T-cell (primary cell): ENCODE results near the gene NT5C3A. TPM values are rescaled to one million over a fixed set of nuclear protein-coding genes. Genes with fewer than 3 reads are reported as not detected.

Source experiments
- ATAC-seq, 4 experiments: fragments of 200-7000 bp in 3 of 4; fragments of 150-1000 bp in 1 of 4; cut with Tn5 transposase; replicated peaks in 1 of 4; 1 replicate in 3 of 4; 2 replicates in 1 of 4; pipeline ENCODE4 v1.10.0; 2021; ENCODE audit warnings: moderate library complexity in 3 of 4, mild to moderate bottlenecking in 2 of 4, moderate number of reproducible peaks in 1 of 4
- CTCF ChIA-PET, 2 donors: fragments of 300-600 bp; sonication (Branson Sonifier 250); formaldehyde crosslinking; loops; one replicate each; lab custom pipeline; 2022; ENCODE audit warnings: antibody characterized with exemption in 2 of 2; lab: Charles Lee
- POLR2A ChIA-PET, 2 donors: fragments of 300-600 bp; sonication (Branson Sonifier 250); formaldehyde crosslinking; loops; one replicate each; lab custom pipeline; 2022; ENCODE audit warnings: antibody characterized with exemption in 2 of 2; lab: Charles Lee
- DNase-seq, 35 experiments: peaks; one replicate each; pipeline versions ENCODE4 v3.0.0 to v3.0.0-alpha.2; 2013 to 2023
- H3K27ac ChIP-seq: one replicate; pipeline ENCODE4 v1.5.1; 2013; ENCODE audit warnings: low read length
- H3K27me3 ChIP-seq, 2 experiments: replicated peaks in 1 of 2; 1 replicate in 1 of 2; 2 replicates in 1 of 2; pipeline versions ENCODE4 v1.6.1 to v1.7.0; 2013; ENCODE audit warnings: low read length in 1 of 2, mixed read lengths in 1 of 2; ENCODE audit not compliant: control insufficient read depth in 2 of 2, insufficient read depth in 2 of 2; ENCODE audit errors: extremely low read depth in 1 of 2
- H3K36me3 ChIP-seq, 2 donors: 1 replicate in 1 of 2; 2 replicates in 1 of 2; pipeline versions ENCODE4 v1.6.1 to v1.7.0; 2013; ENCODE audit warnings: low read length in 1 of 2; ENCODE audit not compliant: control insufficient read depth in 2 of 2, insufficient read depth in 1 of 2; ENCODE audit errors: extremely low read depth in 1 of 2
- H3K4me1 ChIP-seq, 2 experiments: 1 replicate in 1 of 2; 2 replicates in 1 of 2; pipeline versions ENCODE4 v1.6.1 to v1.7.0; 2013; ENCODE audit warnings: low read length in 2 of 2, mixed read lengths in 1 of 2; ENCODE audit not compliant: insufficient read depth in 2 of 2, control insufficient read depth in 1 of 2; ENCODE audit errors: extremely low read depth in 1 of 2
- H3K4me3 ChIP-seq, 2 donors: 1 replicate in 1 of 2; 2 replicates in 1 of 2; pipeline versions ENCODE4 v1.5.1 to v1.7.0; 2013; ENCODE audit warnings: mild to moderate bottlenecking in 2 of 2, low read length in 1 of 2, moderate library complexity in 1 of 2; ENCODE audit not compliant: control insufficient read depth in 1 of 2; ENCODE audit errors: extremely low read depth in 1 of 2
- H3K9me3 ChIP-seq: 2 replicates; pipeline ENCODE4 v1.7.0; 2013
- H3K27ac Mint-ChIP-seq, 2 donors: one replicate each; pipeline ENCODE4 v1.8.0; 2020 to 2021; ENCODE audit warnings: mild to moderate bottlenecking in 2 of 2, mixed read lengths in 2 of 2
- H3K27me3 Mint-ChIP-seq, 2 donors: one replicate each; pipeline ENCODE4 v1.8.0; 2021 to 2022; ENCODE audit warnings: mixed read lengths in 2 of 2
- H3K36me3 Mint-ChIP-seq: one replicate; pipeline ENCODE4 v1.8.0; 2021; ENCODE audit warnings: mixed read lengths
- H3K4me1 Mint-ChIP-seq, 3 donors: one replicate each; pipeline ENCODE4 v1.8.0; 2020 to 2022; ENCODE audit warnings: mixed read lengths in 3 of 3, mild to moderate bottlenecking in 1 of 3
- H3K4me3 Mint-ChIP-seq, 3 donors: one replicate each; pipeline ENCODE4 v1.8.0; 2020 to 2022; ENCODE audit warnings: mild to moderate bottlenecking in 3 of 3, mixed read lengths in 3 of 3, moderate library complexity in 3 of 3
- H3K9me3 Mint-ChIP-seq, 3 donors: one replicate each; pipeline ENCODE4 v1.8.0; 2020 to 2022; ENCODE audit warnings: mixed read lengths in 3 of 3
- WGBS: methylation state at CpG from one replicate; pipeline ENCODE4 v1.1.5; 2013; ENCODE audit warnings: missing lambda C conversion rate; ENCODE audit not compliant: insufficient coverage; 5-methylcytosine and 5-hydroxymethylcytosine counted together
- total RNA-seq, 35 experiments: library from RNA in 6 of 35; stranded (reverse) in 6 of 35; fragments of 120-200 nt in 1 of 35; gene quantifications; one replicate each; pipeline versions ENCODE4 v1.2.1 to v1.2.4 and lab custom pipeline; 2013 to 2026

NT5C3A gene
- total RNA-seq, 5 donors from 2014 or later (not counting 1 experiment from before 2014, with no cell fraction given), result 31.1 to 41.1 (median 38.0) TPM

GRCh38 chr7:33070831-33071230 lies 8.3 kb upstream of the NT5C3A start:
- Mint-ChIP-seq H3K4me1 (no peaks in the 10 kb centered on the region), H3K27ac (no peak overlapping the region), H3K9me3 (peaks cover 6 to 16% (median 15%) of the 10 kb centered on the region in 3 donors), H3K36me3 (peaks cover 3% of the 10 kb centered on the region), H3K4me3 (no peak overlapping the region), H3K27me3 (peaks cover 13 to 21% of the 10 kb centered on the region in 2 donors)
- no peak overlapping the region for H3K4me3 ChIP-seq
- H3K27me3 ChIP-seq, result peaks cover 0 to 10% of the 10 kb centered on the region in 2 experiments
- CTCF ChIA-PET, result interaction anchor here in 1 of 2 donors (0.6 kb wide), 1 partner anchor 32 kb away, joined by 3 read pairs; no protein-coding TSS in a partner anchor
- H3K9me3 ChIP-seq, result peaks cover 1% of the 10 kb centered on the region
- ATAC-seq (no peak), DNase-seq (no peak)
- no peak overlapping the region for H3K27ac ChIP-seq
- H3K4me1 ChIP-seq, result no peaks in the 10 kb centered on the region
- H3K36me3 ChIP-seq, result no peaks in the 10 kb centered on the region
- POLR2A ChIA-PET, result no interaction called here
- no CpG with 5 or more reads among the region's 6 CpGs for WGBS

DNA sequence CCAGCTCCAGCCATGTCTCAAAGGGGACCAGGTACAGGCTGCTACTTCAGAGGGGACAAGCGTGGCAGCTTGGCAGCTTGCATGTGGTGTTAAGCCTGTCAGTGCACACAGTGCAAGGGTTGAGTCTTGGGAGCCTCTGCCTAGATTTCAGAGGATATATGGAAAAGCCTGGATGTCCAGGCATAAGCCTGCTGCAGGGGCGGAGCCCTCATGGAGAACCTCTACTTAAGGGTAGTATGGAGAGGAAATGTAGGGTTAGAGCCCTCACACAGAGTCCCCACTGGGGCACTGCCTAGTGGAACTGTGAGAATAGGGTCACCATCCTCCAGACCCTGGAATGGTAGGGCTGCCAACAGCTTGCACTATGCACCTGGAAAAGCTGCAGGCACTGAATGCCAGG lies 7.7 kb upstream of the NT5C3A start:
- Histone ChIP-seq H3K9me3 (peaks cover 3% of the 10 kb centered on the region), H3K27ac (no peak overlapping the region), H3K4me3 (no peak overlapping the region), H3K27me3 (peaks cover 0 to 10% of the 10 kb centered on the region in 2 experiments), H3K4me1 (no peaks in the 10 kb centered on the region), H3K36me3 (no peaks in the 10 kb centered on the region)
- WGBS, result 89% methylated on average over 2 of the region's 2 CpGs
- ATAC-seq, result no peak
- Mint-ChIP-seq H3K27ac (no peak overlapping the region), H3K4me3 (no peak overlapping the region), H3K9me3 (peaks cover 6 to 18% (median 17%) of the 10 kb centered on the region in 3 donors), H3K4me1 (no peaks in the 10 kb centered on the region), H3K27me3 (peaks cover 13 to 22% of the 10 kb centered on the region in 2 donors), H3K36me3 (peaks cover 3% of the 10 kb centered on the region)
- ChIA-PET POLR2A (no interaction called here), CTCF (interaction anchor here in 1 of 2 donors (0.6 kb wide), 1 partner anchor 31 kb away, joined by 3 read pairs; no protein-coding TSS in a partner anchor)
- DNase-seq, result no peak

- ChIA-PET CTCF (interaction anchor here (0.7 to 1.1 kb wide), 3 partner anchors 11 to 856 kb away, joined by 3 read pairs; partner anchors contain the start of gene BBS9 (in 1 of the 2)), POLR2A (interaction anchor here in 1 of 2 donors (0.6 to 0.7 kb wide), 2 partner anchors 42 to 273 kb away, joined by 5 to 6 read pairs; no protein-coding TSS in a partner anchor)
- H3K36me3 Mint-ChIP-seq, result peaks cover 3% of the 10 kb centered on the region
- H3K27ac ChIP-seq, result no peak overlapping the region
- H3K9me3 ChIP-seq, result peaks cover 3% of the 10 kb centered on the region
- H3K27ac Mint-ChIP-seq, result no peak overlapping the region
- ATAC-seq (no peak), DNase-seq (no peak)
- no peaks in the 10 kb centered on the region for H3K36me3 ChIP-seq
- H3K9me3 Mint-ChIP-seq, result peaks cover 6 to 18% (median 17%) of the 10 kb centered on the region in 3 donors
- H3K27me3 Mint-ChIP-seq, result peaks cover 8 to 16% of the 10 kb centered on the region in 2 donors
- peaks cover 4 to 6% of the 10 kb centered on the region in 2 experiments for H3K4me1 ChIP-seq
- H3K4me1 Mint-ChIP-seq, result peaks cover 7 to 9% (median 8%) of the 10 kb centered on the region in 3 donors
- peaks cover 0 to 10% of the 10 kb centered on the region in 2 experiments for H3K27me3 ChIP-seq
- H3K4me3 ChIP-seq, result no peak overlapping the region
- H3K4me3 Mint-ChIP-seq, result no peak overlapping the region
- no CpG with 5 or more reads among the region's 1 CpG for WGBS
These were observed 5.3 kb upstream of the NT5C3A start for GRCh38 chr7:33067921-33068320.

GRCh38 chr7:33066771-33067170 lies 4.2 kb upstream of the NT5C3A start:
- Mint-ChIP-seq H3K27me3 (peaks cover 2 to 9% of the 10 kb centered on the region in 2 donors), H3K36me3 (peaks cover 3% of the 10 kb centered on the region), H3K27ac (no peak overlapping the region), H3K4me1 (peaks cover 8 to 12% (median 12%) of the 10 kb centered on the region in 3 donors), H3K9me3 (peaks cover 6 to 18% (median 17%) of the 10 kb centered on the region in 3 donors), H3K4me3 (no peak overlapping the region)
- Histone ChIP-seq H3K9me3 (peaks cover 3% of the 10 kb centered on the region), H3K4me1 (peaks cover 6 to 8% of the 10 kb centered on the region in 2 experiments), H3K27ac (no peak overlapping the region), H3K27me3 (peaks cover 0 to 7% of the 10 kb centered on the region in 2 experiments), H3K36me3 (no peaks in the 10 kb centered on the region), H3K4me3 (no peak overlapping the region)
- CTCF ChIA-PET, result no interaction called here
- ATAC-seq (no peak), DNase-seq (no peak)
- WGBS, result no CpG with 5 or more reads among the region's 1 CpG
- POLR2A ChIA-PET, result interaction anchor here in 1 of 2 donors (0.6 kb wide), 1 partner anchor 11 kb away, joined by 4 read pairs; no protein-coding TSS in a partner anchor

DNA sequence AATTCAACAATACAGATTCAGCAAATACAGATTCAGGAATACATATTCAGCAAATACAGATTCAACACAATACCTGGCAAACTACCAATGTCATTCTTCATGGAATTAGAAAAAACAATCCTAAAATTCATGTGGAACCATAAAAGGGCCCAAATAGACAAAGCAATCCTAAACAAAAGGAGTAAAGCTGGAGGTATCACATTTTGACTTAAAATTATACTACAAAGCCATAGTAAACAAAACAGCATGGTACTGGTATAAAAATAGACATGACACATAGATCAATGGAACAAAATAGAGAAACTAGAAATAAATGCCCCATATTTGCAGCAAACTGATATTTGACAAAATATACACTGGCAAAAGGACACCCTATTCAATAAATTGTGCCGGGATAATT lies 3.4 kb upstream of the NT5C3A start:
- Histone ChIP-seq H3K4me3 (no peak overlapping the region), H3K36me3 (no peaks in the 10 kb centered on the region), H3K4me1 (peaks cover 13 to 14% of the 10 kb centered on the region in 2 experiments), H3K27me3 (peaks cover 0 to 7% of the 10 kb centered on the region in 2 experiments), H3K27ac (no peak overlapping the region), H3K9me3 (peaks cover 3% of the 10 kb centered on the region)
- ChIA-PET POLR2A (interaction anchor here in 1 of 2 donors (0.8 kb wide), 1 partner anchor 26 kb away, joined by 3 read pairs; no protein-coding TSS in a partner anchor), CTCF (no interaction called here)
- ATAC-seq, result no peak
- Mint-ChIP-seq H3K27ac (no peak overlapping the region), H3K4me1 (peaks cover 15 to 18% (median 18%) of the 10 kb centered on the region in 3 donors), H3K36me3 (peaks cover 3% of the 10 kb centered on the region), H3K9me3 (peaks cover 0 to 18% (median 17%) of the 10 kb centered on the region in 3 donors), H3K27me3 (peaks cover 0 to 3% of the 10 kb centered on the region in 2 donors), H3K4me3 (no peak overlapping the region)
- no peak for DNase-seq
- WGBS, result no CpG with 5 or more reads among the region's 1 CpG

GRCh38 chr7:33062782-33063443 lies 337 bp upstream of the NT5C3A start:
- peaks cover 0 to 3% of the 10 kb centered on the region in 2 donors for H3K27me3 Mint-ChIP-seq

More at GRCh38 chr7:33062782-33063443, 337 bp upstream of the NT5C3A start:
- H3K9me3 ChIP-seq, result peaks cover 3% of the 10 kb centered on the region
- ChIA-PET CTCF (interaction anchor here (0.9 to 3.7 kb wide), 8 partner anchors 10 to 216 kb away, joined by 3 to 15 read pairs (median 4); no protein-coding TSS in a partner anchor), POLR2A (interaction anchor here in 1 of 2 donors (0.6 to 1.5 kb wide), 3 partner anchors 23 to 567 kb away, joined by 4 to 12 read pairs (median 4); partner anchors contain the start of gene FKBP9)
- H3K27ac Mint-ChIP-seq, result peak overlapping the region; percentile 95 to 96
- no peaks in the 10 kb centered on the region for H3K27me3 ChIP-seq
- H3K9me3 Mint-ChIP-seq, result peaks cover 0 to 9% (median 6%) of the 10 kb centered on the region in 3 donors
- peak overlapping the region; percentile 67 for H3K27ac ChIP-seq
- peaks cover 16 to 26% of the 10 kb centered on the region in 2 experiments for H3K4me1 ChIP-seq
- ATAC-seq (peak; percentile 90 to 96 (median 92)), DNase-seq (peak; percentile 86 to 96 (median 90))
- peak overlapping the region; percentile 94 to 97 (median 95) for H3K4me3 Mint-ChIP-seq
- H3K4me3 ChIP-seq, result peak overlapping the region; percentile 79 to 90
- H3K36me3 Mint-ChIP-seq, result peaks cover 10% of the 10 kb centered on the region
- peaks cover 44 to 45% (median 45%) of the 10 kb centered on the region in 3 donors for H3K4me1 Mint-ChIP-seq
- no peaks in the 10 kb centered on the region for H3K36me3 ChIP-seq
- WGBS, result under 1% methylated on average over 33 of the region's 50 CpGs
